Measurements from ENCODE around the gene RAB25. TPM values are rescaled to one million over a fixed set of nuclear protein-coding genes. Genes with fewer than 3 reads are reported as not detected.
"Not testable (repeated sequence)": the region's sequence is repeated elsewhere in the genome, so short reads cannot be mapped to it uniquely, and the experiment has no call there.

Gene RAB25
- total RNA-seq, 1 donor from 2014 or later, result not detected

DNA sequence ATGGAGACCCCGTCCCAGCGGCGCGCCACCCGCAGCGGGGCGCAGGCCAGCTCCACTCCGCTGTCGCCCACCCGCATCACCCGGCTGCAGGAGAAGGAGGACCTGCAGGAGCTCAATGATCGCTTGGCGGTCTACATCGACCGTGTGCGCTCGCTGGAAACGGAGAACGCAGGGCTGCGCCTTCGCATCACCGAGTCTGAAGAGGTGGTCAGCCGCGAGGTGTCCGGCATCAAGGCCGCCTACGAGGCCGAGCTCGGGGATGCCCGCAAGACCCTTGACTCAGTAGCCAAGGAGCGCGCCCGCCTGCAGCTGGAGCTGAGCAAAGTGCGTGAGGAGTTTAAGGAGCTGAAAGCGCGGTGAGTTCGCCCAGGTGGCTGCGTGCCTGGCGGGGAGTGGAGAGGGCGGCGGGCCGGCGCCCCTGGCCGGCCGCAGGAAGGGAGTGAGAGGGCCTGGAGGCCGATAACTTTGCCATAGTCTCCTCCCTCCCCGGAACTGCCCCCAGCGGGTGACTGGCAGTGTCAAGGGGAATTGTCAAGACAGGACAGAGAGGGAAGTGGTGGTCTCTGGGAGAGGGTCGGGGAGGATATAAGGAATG lies 54.1 kb downstream of the RAB25 start:
- intact Hi-C loops (cut with micrococcal nuclease), result loop anchor here (1.0 kb wide), 2 partner anchors 9 to 12 kb away; no protein-coding TSS in a partner anchor

DNA sequence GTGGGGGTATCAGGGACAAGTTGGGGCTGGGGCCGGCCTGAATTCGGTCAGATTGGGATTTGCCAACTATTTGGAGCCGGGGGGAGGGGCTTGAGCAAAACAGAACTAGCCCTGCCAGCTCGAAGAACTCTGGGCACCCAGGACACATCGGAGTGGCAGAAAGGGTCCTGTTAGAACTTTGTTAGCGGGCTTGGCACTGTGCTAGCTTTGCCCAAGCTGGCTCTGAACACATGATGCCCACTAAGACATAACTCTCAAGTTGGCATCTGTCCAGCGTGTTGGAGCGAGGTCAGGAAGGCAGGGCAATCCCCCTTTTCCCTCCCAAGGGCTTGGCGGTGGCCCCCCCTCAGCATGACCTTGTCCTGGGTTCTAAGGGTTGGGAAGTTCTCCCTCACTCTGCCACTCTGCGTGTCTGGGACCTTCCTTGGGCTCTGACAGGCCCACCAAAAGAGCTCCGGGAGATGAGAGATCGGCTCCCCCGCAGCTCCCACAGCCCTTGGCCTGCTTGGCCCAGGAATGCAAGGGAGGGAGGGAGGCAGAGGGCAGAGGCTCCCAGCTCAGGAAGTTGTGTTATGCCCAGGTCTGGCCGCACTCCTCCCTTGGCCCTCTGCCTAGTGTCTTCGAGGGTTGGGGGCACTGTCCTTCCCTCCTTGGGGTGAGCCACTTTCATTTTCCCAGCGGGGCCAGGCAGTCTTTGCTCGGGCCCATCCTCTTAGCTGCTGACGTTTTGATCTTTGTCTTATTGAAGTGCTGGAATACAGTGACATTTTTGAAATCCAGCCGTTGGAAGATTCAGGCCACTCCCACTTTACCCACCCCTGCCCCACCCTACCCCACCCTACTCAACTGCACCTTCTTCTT lies 54.8 kb downstream of the RAB25 start:
- intact Hi-C loops (cut with micrococcal nuclease), result no loop called here

DNA sequence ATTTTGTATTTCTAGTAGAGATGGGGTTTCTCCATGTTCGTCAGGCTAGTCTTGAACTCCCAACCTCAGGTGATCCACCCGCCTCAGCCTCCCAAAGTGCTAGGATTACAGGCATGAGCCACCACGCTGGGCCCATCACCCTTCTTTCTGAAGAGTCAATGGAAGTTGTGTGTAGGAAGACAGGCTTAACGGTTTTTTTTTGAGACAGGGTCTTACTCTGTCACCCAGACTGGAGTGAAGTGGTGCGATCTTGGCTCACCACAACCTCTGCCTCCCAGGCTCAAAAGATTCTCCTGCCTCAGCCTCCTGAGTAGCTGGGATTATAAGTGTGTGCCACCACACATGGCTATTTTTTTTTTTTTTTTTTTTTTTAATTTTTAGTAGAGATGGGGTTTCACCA lies 55.8 kb downstream of the RAB25 start:
- intact Hi-C loops (cut with micrococcal nuclease), result not testable (repeated sequence)

DNA sequence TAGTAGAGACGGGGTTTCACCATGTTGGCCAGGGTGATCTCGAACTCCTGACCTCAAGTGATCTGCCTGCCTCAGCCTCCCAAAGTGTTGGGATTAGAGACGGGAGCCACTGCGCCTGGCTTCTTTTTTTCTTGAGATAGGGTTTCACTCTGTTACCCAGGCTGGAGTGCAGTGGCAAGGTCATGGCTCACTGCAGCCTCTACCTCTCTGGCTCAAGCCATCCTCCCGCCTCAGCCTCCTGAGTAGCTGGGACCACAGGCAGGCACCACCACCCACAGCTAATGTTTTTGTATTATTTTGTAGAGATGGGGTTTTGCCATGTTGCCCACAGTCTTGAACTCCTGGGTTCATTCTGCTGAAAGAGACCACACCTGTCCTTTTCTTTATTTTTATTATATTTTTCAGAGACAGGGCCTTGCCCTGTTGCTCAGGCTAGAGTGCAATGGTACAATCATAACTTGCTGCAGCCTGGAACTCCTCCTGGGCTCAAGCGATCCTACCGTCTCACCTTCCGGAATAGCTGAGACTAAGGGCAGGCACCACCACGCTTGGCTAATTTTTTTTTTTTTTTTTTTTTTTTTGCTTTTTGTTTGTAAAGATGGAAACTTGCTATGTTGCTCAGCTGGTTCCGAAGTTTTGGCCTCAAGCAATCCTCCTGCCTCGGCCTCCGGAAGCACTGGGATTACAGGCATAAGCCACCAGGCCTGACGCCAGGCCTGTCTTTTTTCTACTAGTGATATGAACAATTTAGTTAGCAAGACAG lies 56.6 kb downstream of the RAB25 start:
- intact Hi-C loops (cut with micrococcal nuclease), result no loop called here

DNA sequence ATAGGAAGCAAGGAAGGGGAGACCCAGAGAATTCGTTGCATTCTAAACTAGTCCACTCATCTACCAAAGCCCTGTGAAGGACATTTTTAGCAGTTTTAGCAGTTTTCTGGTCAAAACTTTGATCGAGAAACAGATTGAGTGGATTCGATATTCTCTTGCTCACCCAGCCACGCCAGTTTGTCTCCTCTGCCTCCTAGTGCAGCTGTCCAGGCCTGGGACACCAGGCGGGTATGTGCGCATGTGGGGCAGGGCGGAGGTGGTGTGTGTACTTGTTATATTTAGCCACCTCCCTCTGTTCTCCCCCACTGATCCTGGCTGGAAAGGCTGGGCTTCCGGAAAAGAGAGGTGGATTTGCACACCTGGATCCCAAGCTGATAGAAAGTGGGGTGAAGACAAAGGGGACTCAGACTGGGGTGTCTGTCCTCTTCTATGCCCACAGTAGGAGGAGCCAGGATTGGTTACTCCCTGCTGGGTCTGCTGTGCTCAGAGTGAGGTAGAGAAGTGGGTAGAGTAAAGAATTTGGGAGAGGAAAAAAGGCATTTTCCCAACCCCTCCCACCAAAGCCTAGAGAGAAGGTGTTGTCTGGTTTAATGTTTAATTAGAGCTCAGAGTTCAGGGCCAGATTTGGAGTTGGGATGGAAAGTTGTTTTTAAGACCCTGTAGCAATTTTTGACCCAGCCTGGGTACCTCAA lies 57.4 kb downstream of the RAB25 start:
- intact Hi-C loops (cut with micrococcal nuclease), result no loop called here

DNA sequence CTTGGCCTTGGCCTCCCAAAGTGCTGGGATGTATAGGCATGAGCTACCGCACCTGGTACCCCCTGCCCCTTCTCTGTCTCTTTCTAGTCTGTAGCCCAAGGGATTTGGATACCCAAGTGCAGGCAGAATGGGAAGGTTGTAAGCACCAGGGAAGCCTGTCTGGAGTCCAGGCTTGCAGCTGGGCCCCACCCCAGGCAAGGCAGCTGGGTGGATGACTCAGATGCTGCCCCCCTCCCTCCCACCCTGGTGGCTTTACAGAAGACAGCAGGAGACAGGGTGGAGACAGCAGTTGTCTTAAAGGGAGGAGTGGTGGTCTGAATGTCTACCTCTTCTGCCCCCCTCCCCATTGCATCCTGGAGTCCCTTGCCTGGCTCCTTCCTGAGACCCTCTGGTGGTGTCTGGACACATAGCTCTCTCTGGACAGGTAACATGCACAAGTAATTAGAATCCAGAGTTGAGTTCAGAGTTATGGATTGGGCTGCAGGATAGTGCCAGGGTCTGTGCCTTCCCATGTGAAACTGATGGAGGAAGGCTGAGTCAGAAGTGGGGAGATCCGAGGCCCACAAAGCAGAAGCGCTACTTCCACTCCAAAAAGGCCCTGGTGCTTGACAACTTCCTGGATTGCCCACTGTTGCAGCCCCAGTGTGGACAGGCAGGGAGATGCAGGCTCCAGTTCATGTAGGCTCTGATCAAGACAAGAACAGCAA lies 58.7 kb downstream of the RAB25 start:
- intact Hi-C loops (cut with micrococcal nuclease), result no loop called here

Other genes with a start within 250 kb of the RAB25 start
- gene GON4L, start 203.9 kb upstream of the RAB25 start, total RNA-seq, result 79.9 and 82.6 TPM in 2 replicates
- 22.2 and 22.5 TPM in 2 replicates for gene SYT11, start 201.6 kb upstream of the RAB25 start, total RNA-seq
- 27.0 and 27.6 TPM in 2 replicates for gene RIT1, start 149.8 kb upstream of the RAB25 start, total RNA-seq
- gene KHDC4, start 126.7 kb upstream of the RAB25 start, total RNA-seq, result 73.8 and 82.8 TPM in 2 replicates
- 0.14 TPM in 2 replicates for gene RXFP4, start 119.5 kb upstream of the RAB25 start, total RNA-seq
- gene ARHGEF2, start 82.6 kb upstream of the RAB25 start, total RNA-seq, result 172 and 189 TPM in 2 replicates
- gene SSR2, start 40.2 kb upstream of the RAB25 start, total RNA-seq, result 265 and 268 TPM in 2 replicates
- 36.8 and 37.2 TPM in 2 replicates for gene UBQLN4, start 7.4 kb upstream of the RAB25 start, total RNA-seq
- gene LAMTOR2, start 6.4 kb upstream of the RAB25 start, total RNA-seq, result 69.4 and 71.6 TPM in 2 replicates
- 0.20 and 0.50 TPM in 2 replicates for gene MEX3A, start 21.3 kb downstream of the RAB25 start, total RNA-seq
- 98.8 and 104 TPM in 2 replicates for gene LMNA, start 53.6 kb downstream of the RAB25 start, total RNA-seq
- 10.5 and 12.4 TPM in 2 replicates for gene SEMA4A, start 92.4 kb downstream of the RAB25 start, total RNA-seq
- 32.2 and 34.3 TPM in 2 replicates for gene SLC25A44, start 132.9 kb downstream of the RAB25 start, total RNA-seq
- gene PMF1, start 151.8 kb downstream of the RAB25 start, total RNA-seq, result 84.0 and 84.1 TPM in 2 replicates
- gene BGLAP, start 181.0 kb downstream of the RAB25 start, total RNA-seq, result 2.0 and 2.9 TPM in 2 replicates
- 8.0 and 8.6 TPM in 2 replicates for gene PAQR6, start 186.9 kb downstream of the RAB25 start, total RNA-seq
- 69.2 and 73.1 TPM in 2 replicates for gene SMG5, start 221.7 kb downstream of the RAB25 start, total RNA-seq
- 9.4 TPM in 2 replicates for gene TMEM79, start 223.2 kb downstream of the RAB25 start, total RNA-seq
- gene GLMP, start 234.5 kb downstream of the RAB25 start, total RNA-seq, result 28.9 and 31.3 TPM in 2 replicates
- gene VHLL, start 238.1 kb downstream of the RAB25 start, total RNA-seq, result 0.30 and 0.34 TPM in 2 replicates

Measured in T-helper 2 cell treated with Interferon-gamma antibody and Interleukin-4, amounts not matched to agents 100 ng/mL and 5 ng/mL, for 36 hours (primary cell).